Spleen (tissue), 7 donors: Measurements from ENCODE around the gene DCAF7.

Experiments
- POLR2A ChIP-seq, 3 donors: fragments of 450-650 bp; IDR thresholded peaks; one replicate each; pipeline ENCODE4 v1.5.1; 2017; ENCODE audit warnings: antibody characterized with exemption in 3 of 3, mild to moderate bottlenecking in 1 of 3
- POLR2AphosphoS5 ChIP-seq, 3 donors: sonication (generic); formaldehyde crosslinking; IDR thresholded peaks; one replicate each; pipeline ENCODE4 v1.5.1; 2017; ENCODE audit warnings: antibody characterized with exemption in 3 of 3
- TF ChIP-seq, protein P1 (sequence below), 11 experiments: fragments of 200-600 bp in 7 of 11; fragments of 450-650 bp in 4 of 11; sonication (generic) in 4 of 11; IDR thresholded peaks in 8 of 11; conservative IDR thresholded peaks in 3 of 11; 1 replicate in 7 of 11; 2 replicates in 4 of 11; pipeline versions ENCODE4 v1.4.0 to v1.8.0; 2016 to 2021; ENCODE audit warnings: antibody characterized with exemption in 11 of 11, inconsistent platforms in 4 of 11, mild to moderate bottlenecking in 1 of 11
- donor health status: DM: no; HTN: no; CAD: no; lungs with moderate emphysema.
- donor health status: DM: no; HTN: no; CAD: no.
- donor health status: DM: no; HTN: no; CAD: no.

DNA sequence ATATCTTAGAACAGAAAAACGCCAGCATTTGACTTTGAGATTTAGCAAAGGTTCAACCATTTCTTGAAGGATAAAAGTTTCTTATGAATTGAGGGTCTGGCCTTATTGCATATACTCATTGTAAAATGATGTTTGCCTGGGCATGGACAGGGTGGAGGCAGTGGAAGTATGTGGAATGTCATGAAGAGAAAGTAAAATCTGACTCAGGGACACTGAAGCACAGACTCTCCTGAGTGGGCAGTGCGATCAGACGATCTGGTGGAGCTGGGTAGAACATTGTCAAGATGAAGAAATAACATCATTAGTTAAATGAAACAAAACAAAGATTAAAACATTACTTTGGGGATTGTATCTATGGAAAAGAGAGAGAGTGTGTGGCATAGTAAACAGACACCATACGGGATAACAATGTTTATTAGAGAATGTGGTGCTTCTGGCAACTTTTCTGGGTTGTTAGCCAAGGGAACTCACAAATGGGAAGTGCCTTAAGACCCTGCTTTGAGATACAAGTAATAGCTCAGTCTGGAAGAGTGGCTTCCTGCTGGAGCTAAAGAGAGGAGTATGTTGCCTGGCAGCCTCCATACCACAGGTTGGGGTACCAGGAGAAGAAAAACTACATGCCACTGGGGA is 76.4 kb downstream of the DCAF7 start:
- TF ChIP-seq, protein P1, sequence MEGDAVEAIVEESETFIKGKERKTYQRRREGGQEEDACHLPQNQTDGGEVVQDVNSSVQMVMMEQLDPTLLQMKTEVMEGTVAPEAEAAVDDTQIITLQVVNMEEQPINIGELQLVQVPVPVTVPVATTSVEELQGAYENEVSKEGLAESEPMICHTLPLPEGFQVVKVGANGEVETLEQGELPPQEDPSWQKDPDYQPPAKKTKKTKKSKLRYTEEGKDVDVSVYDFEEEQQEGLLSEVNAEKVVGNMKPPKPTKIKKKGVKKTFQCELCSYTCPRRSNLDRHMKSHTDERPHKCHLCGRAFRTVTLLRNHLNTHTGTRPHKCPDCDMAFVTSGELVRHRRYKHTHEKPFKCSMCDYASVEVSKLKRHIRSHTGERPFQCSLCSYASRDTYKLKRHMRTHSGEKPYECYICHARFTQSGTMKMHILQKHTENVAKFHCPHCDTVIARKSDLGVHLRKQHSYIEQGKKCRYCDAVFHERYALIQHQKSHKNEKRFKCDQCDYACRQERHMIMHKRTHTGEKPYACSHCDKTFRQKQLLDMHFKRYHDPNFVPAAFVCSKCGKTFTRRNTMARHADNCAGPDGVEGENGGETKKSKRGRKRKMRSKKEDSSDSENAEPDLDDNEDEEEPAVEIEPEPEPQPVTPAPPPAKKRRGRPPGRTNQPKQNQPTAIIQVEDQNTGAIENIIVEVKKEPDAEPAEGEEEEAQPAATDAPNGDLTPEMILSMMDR (IDR thresholded peaks at IDR 0.05 in 8 of 11, conservative IDR thresholded peaks at IDR 0.05 in 3 of 11) = no peak
- TF ChIP-seq POLR2A (IDR thresholded peaks at IDR 0.05) = no peak
- TF ChIP-seq POLR2AphosphoS5 (IDR thresholded peaks at IDR 0.05) = no peak
